T1000 (cell line): ENCODE measurements around the gene PWWP2A.
A peak's percentile ranks its signal among the peaks of the same experiment; 100 is the strongest.
"Not testable (repeated sequence)": the region's sequence is repeated elsewhere in the genome, so short reads cannot be mapped to it uniquely, and the experiment has no call there.

Experiments
- DNase-seq: peaks from one replicate; lab custom pipeline; 2025; ENCODE audit warnings: mixed read lengths; lab: John Stamatoyannopoulos, UW

Gene PWWP2A

DNA sequence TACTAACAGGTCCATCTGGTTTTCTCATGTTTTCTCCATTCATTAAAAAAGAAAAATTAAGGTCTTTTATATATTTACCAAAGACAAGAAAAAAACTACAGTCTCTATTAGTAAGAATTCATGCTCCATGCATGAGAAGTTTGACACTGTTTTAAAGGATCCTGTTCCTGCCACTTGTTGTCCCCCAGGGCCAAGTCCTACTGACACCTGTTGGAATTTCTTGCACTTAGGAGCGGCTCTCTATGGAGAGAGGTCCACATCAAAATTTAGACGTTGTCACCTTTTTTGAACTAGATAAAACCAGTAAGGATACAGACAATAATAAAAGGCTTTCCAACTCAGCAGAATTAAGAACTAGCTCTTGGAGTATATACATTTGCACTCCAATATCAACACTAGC, 42.3 kb downstream of the PWWP2A start:
- DNase-seq, result no peak

DNA sequence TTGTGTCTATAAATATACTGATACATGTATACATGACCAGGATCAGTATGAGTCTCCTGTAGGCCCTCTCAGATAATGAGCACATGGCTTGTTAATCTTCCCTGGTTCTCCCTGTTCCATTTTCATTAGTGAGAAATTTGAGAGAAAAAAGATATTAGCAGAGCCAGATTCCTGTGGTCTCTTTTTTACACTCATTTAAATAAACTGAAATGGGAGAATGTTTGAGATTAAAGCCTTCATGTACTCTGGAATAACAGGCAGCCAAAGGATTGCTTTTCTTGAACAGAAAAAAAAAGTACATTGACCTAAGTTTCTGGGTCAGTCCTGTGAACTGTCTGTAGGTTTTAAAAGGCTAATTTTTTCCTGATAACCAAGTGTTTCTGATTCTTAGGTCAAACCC, 44.2 kb downstream of the PWWP2A start:
- DNase-seq, result no peak

DNA sequence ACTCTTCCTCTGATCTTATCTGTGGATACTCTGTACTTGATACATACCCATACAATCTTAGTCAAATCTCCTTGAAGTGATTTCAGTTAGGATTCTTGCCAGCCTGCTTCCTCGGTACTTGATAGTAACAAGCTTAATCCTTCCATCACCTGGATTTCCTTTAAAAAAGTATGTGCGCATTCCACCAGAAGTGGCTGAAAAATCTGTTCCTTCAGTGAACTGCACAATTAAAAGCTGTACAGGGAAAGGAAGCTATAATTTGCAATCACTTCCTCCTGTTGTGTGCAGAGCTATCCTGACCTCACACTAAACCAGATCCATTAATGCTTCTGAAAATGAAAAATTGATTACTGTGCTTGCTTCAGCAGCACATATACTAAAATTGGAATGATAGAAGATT, 47.3 kb downstream of the PWWP2A start:
- no peak for DNase-seq

DNA sequence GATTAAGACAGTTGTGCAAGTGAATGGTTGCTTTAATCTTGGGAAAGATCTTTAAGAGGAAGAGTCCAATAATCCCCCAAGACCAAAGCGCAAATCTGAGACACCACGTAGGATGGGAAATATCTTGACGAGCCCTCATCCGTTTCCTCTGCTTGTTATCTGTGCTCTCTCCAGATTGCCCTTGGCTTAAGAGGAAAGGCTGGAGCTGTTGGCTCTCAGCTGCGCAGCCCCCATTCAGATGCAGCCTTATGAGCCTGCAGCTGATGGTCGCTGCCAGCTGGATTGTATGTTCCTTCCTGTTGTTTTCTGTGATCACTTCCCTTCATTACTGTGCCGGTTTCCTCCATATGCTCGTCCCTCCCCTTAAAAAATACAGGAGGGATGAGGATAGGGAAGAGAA, 47.7 kb downstream of the PWWP2A start:
- no peak for DNase-seq

DNA sequence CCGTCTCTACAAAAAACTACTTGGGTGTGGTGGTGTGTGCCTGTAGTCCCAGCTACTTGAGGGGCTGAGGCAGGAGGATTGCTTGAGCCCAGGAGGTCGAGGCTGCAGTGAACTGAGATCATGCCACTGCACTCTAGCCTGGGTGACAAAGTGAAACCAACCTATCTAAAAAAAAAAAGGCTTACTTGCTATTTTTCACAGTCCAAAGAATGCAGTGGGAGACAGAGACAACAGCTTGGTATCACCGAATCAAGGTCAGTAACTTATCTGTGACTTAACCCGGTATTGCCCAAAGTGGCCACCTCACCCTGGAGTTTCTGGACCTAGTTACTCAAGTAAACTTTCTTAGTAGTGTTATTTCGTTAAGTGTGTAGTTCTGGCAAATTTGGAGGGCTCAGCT, 50.1 kb downstream of the PWWP2A start:
- not testable (repeated sequence) for DNase-seq

DNA sequence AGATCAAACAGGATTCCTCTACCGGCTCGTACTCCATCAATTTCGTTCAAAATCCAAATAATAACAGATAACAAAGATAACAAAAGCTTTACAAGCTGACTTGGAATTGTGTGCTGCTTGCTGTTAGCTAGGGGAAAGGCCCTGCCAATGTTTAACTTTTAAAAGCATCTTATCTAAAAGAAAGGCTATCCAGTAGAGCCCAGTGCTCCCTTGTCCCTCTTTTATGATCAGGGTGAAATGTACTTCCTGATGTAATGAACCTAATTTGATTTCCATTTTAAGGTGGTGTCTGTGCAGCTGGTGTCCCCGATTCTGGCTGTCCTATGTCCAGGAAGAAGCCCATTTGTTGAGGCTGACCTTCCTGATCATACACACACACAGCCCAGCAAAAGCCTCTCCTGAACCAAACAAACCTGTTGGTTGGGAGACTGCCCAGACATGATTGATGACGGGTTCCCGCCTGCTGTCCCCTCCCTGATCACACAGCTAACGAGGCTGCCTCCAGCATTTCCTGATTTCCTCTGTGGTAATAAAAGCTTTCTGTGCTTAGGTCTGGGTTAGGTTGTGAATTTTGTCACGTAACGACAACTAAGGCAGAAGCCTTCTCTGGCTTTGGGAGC, 54.1 kb downstream of the PWWP2A start:
- no peak for DNase-seq

DNA sequence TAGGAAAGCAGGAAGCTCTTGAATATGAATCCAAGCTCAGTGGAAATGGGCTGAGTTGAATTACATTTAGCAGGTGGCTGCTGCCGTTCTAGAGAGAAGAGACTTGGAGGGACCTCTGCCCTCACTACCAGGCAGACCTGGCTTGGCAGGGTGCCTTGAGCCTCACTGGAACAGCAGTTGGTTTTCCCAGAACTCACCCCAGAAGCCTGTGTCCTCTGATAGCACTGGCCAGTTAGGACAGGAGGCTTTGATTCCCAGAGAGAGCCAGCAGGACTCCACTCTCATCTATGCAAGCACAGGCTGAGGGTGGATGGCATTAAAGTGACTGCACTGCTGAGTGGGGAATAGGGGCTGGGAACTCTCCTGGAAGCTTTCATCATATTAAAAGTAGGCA, 54.8 kb downstream of the PWWP2A start:
- DNase-seq, result no peak

DNA sequence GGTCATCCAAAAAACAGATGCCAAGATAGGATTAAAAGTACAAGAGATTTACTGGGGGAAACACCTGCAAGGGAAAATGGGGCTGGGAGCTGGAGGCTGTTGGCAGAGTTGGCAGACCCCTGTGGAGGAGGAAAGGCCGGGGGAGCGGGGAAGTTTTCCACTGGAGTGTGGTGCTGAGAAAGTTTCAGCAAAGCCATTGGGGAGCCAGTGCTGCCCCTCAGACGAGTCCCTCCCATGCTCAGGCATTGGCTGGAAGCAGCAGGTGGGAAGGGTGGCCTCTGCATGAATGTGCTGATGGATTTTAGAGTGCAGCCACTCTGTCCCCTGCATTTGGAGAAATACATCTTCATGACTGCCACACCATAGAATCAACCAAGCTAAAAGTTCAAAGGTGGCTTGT, 57.5 kb downstream of the PWWP2A start:
- DNase-seq, result no peak

DNA sequence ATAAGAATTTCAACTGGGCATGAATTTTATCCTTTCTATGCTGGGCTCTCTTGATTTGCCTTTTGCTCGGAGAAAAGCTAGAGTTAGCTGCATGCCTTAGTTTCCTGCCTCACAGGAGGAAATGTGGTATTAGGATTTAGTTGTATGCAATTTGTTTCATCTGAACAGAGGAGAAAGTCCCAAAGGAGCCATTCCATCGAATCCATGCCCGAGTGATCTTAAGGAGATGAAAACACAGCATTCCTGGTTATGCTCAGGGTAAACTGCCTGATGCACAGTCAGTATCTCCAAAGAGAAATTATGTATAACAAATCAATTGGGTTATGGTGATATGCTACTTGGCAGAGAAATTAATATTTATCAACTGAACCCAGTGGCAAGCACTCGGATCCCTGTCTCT, 59.2 kb downstream of the PWWP2A start:
- no peak for DNase-seq

DNA sequence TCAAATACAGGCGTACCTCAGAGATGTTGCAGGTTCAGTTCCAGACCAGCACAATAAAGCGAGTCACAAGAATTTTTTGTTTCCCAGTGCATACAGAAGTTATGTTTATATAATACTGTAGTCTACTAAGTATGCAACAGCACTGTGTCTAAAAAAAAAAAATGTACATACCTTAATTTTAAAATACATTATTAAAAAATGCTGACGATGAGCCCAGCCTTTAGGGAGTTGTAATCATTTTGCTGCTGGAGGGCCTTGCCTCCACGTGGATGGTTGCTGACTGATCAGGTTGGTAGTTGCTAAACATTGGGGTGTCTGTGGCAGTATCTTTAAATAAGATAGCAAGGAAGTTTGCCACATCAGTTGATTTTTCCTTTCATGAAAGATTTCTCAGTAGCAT, 62.0 kb downstream of the PWWP2A start:
- no peak for DNase-seq

DNA sequence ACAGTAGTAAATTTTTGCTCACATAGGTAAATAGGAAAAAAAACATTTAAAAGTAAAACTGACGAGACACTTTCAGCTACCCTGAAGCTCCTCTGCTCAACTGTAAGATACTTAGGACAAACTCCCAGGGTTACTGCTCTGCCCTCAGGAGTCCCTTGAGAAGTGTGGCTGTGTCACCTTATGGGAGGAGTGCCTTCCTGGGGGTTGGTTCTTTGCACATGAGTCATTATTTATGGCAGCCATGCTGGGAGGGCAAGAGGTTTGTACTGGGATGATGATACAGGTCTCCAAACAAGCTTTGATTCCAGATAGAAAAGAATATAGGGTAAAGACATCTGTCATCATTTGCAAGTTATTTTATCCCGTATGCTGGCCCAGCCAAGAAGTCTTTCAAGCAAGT, 64.4 kb downstream of the PWWP2A start:
- peak; percentile 9 for DNase-seq

DNA sequence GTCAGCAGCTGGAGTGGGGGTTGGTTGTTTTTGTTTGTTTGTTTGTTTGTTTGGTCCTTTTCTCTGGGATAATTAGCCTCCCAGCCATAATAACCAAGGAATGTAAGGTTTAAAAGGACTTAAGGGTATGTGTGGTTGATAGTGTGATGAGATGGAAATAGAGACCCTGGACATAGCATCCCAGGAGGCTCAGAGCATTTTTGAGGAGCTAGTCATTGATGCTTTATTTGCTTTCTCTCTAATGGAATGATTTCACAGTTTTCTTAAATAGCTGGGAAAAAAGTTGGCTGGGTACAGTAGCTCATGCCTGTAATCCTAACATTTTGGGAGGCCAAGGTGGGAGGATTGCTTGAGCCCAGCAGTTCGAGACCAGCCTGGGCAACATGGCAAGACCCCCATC, 65.2 kb downstream of the PWWP2A start:
- no peak for DNase-seq

DNA sequence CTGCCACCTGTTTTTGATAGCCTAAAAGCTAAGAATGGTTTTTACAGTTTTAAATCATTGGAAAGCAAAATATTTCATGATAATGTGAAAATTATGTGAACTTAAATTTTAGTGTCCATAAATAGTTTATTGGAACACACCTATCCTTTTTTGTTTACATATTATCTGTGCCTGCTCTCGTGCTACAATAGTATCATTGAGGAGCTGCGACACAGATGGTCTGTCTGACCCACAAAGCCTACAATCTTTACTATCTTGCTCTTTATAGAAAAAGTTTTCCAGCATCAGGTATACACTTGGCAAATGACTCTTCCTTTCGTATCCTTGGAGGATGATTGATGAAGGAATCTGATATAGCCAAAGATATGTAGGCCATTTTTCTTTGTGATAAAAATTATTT, 70.2 kb downstream of the PWWP2A start:
- no peak for DNase-seq

DNA sequence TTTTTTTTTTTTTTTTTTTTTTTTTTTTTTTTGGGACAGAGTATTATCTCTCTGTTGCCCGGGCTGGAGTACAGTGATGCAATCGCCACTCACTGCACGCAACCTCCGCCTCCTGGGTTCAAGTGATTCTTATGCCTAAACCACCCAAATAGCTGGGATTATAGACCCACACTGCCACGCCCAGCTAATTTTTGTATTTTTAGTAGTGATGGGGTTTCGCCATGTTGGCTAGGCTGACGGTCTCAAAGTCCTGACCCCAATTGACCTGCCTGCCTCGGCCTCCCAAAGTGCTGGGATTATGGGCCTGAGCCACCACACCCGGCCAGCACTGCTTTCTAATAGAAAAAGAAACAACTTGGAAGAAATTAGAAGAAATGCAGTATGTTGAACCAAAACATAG, 71.1 kb downstream of the PWWP2A start:
- no peak for DNase-seq

DNA sequence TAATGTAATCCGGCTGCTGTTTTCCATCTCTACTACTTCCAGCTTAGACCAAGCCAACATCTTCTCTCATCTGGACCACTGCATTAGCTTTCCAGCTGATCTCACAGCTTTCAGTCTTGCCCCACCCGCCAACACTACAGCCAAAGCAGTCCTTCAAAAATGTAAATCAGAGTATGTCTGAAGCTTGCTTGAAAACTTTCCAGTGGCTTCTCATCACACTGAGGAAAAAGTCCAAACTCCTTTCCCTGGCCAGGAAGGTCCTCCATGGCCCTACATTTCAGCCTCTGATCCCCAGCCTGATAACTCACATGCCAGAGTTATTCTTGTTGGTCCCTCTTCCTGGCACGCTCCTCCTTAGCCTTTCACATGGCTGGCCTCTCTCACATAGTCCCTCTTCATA, 71.8 kb downstream of the PWWP2A start:
- DNase-seq, result no peak

DNA sequence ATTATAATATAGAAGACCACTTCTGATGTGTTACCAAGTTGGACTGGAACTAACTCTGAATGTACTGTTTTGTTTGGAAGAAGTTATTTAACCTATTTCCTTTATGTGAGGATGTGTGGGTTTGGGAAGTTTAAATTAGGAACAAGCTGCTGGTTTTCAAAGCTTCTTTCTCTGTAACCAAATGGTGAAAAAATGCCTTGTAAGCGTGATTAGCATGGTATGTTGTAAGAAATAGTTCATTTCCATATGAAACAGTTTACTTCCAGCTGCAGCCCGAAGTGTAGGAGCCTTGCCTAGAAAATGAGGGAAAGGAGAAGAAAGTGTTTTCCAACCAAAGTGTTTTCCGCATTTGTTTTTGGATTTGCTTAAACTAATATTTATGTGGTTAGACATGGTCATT, 74.3 kb downstream of the PWWP2A start:
- DNase-seq, result no peak

DNA sequence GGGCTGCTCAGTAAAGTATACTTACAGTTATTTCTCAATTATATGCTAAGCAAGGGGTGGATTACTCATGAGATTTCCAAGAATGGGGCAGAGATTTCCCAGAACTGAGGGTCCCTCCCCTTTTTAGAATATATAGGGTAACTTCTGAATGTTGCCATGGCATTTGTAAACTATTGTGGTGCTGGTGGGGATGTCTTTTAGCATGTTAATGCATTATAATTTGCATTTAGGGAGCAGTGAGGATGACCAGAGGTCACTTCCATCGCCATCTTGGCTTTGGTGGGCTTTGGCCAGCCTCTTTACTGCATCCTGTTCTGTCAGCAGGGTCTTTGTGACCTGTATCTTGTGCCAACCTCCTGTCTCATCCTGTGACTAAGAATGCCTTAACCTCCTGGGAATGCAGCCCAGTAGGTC, 74.9 kb downstream of the PWWP2A start:
- DNase-seq, result no peak

DNA sequence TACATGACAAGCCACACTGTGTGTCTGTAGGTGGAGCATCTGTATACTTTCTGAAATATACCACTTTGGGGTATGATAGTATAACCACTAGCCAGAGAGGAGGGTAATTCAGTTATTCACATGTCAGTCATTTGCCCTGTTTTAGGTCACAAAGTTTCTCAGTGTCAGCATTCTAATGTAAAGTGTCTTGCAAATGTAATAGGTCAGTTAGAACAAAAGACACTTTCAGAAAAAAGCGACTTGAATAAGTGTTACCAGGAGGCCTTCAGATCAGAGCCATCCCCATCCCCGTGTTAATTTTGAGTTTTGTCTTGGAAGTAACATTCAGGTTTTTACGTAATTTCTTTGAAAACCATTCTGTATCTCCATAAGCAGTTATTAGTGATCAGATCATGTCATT, 76.6 kb downstream of the PWWP2A start:
- DNase-seq, result no peak
